Measurements from ENCODE around the gene SLC15A1.

DNA sequence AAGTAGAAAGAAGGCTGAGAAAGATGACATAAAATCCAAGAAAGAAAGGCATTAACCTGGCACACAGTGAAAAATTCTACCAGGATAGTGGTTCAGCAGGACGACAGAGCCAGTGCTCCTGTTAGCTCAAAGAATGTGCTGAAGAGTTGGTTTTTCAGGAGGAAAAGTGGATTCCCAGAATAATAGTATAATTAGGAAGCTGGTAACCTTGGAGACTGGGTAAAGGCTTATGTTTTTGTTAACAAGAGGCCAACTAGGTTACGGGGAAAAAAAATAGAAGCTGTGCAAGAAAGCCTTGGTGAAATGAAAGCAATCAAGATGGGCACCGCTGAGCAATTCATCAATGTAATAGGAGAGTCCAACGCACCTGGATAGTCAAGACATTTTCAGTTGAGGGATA, 54.7 kb downstream of the SLC15A1 start:
- TF ChIP-seq, protein P1, sequence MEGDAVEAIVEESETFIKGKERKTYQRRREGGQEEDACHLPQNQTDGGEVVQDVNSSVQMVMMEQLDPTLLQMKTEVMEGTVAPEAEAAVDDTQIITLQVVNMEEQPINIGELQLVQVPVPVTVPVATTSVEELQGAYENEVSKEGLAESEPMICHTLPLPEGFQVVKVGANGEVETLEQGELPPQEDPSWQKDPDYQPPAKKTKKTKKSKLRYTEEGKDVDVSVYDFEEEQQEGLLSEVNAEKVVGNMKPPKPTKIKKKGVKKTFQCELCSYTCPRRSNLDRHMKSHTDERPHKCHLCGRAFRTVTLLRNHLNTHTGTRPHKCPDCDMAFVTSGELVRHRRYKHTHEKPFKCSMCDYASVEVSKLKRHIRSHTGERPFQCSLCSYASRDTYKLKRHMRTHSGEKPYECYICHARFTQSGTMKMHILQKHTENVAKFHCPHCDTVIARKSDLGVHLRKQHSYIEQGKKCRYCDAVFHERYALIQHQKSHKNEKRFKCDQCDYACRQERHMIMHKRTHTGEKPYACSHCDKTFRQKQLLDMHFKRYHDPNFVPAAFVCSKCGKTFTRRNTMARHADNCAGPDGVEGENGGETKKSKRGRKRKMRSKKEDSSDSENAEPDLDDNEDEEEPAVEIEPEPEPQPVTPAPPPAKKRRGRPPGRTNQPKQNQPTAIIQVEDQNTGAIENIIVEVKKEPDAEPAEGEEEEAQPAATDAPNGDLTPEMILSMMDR (IDR thresholded peaks at IDR 0.05 in 4 of 5, conservative IDR thresholded peaks at IDR 0.05 in 1 of 5): no peak
- TF ChIP-seq POLR2A (IDR thresholded peaks at IDR 0.05): no peak

Data from gastrocnemius medialis (tissue), 4 donors.